Measurements from ENCODE around the gene FBXL17.

DNA sequence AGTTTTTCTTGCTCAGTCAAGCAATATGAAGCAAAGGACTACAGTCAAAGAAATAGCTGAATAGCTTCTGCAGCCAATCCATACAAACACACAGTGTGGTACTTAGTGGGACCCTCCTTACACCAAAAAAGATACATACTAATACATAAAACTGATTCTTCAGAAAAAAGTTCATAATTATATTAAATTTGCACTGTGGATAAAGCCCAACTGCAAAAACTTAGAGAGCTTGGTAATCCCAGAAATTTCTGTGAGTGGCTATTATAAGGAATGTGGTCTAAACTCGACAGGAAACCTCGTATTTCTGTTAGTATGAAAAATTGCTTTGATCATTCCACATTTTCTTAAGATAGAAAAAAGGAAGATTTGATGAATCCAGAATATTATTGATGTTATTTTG lies 245.4 kb downstream of the FBXL17 start:
- TF ChIP-seq POLR2A (IDR thresholded peaks at IDR 0.05): no peak
- no peak for TF ChIP-seq CTCF (IDR thresholded peaks at IDR 0.05)
